Activated CD4-positive, alpha-beta T cell treated with anti-CD3 and anti-CD28 coated beads, Interleukin-2, amount 50 U/mL, for 1 hour (primary cell): ENCODE data around the gene FBXW5.

Source experiments
- DNase-seq: peaks from one replicate; pipeline ENCODE4 v3.0.0-alpha.2; 2020

FBXW5 gene

GRCh38 chr9:136949239-136949816 lies 4.8 kb upstream of the FBXW5 start:
- no peak for DNase-seq

- no peak for DNase-seq
Measured at GRCh38 chr9:136947955-136948510, 3.5 kb upstream of the FBXW5 start.

DNA sequence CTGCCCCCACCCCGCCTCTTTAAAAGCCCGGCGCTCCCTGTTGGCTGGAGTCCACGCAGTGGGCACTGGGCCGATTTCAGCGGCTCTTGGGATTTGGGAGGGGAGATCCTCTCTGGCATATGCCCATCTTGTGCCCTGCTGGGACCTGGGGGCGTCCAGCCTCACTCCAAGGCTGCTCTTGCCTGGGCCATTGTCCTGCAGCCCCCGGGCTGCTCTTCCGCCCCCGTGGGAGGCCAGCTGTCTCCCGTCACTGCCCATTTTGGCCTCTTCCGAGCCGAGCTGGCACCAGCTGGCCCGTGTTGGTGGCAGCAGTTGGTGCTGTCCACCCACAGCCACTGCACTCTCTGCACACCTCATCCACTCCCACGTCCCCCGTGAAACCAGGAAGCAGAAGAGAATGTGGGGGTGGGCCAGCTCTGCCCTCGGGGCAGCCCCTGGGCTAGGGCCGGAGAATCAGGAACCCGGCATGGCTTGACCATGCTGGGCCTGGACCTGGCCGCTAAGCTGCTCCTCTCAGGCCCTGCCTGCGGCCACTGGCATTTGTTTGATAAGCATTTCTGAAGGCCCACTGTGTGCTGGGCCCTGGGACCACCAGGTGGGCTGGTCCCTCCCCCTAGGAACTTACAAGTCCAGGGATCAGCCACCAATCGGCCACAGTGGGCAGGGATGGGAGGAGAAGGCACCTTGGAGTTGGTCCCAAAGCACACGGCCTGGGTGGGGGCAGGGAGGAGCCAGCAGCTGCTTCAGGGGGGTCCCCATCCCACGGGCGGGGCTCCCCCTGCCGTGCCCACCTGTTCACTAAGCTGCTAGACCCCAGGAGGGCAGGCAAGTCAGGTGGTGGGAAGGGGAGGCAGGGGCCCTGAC lies 2.7 kb upstream of the FBXW5 start:
- no peak for DNase-seq

DNA sequence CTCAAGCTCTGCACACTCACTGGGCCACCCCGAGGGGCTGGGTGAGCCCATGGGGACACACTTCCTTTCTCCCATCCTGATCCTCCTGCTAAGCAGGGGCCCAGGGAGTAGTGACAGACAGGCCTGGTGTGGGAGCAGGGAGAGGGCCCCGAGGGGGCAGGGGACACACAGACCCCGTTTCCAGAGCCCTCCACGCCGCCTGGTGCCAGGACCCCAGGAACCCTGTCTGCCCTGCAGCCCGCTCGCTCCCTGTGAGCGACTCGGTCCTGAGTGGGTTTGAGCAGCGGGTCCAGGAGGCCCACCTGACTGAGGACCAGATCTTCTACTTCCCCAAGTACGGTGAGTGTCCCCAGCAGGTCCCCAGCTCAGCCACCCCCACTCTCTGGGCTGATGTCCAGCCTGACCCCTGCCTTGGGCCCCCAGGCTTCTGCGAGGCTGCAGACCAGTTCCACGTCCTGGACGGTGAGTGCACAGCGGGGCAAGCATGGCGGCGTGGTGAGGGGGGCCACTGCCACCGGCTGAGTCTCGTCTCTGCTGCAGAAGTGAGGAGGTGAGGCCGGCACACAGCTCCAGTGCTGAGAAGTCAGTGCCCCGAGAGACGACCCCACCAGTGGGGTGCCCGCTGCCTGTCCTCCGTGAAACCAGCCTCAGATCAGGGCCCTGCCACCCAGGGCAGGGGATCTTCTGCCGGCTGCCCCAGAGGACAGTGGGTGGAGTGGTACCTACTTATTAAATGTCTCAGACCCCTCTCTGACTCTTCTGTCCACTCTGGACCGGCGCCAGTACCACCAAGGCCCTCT lies 1.9 kb upstream of the FBXW5 start:
- DNase-seq, result no peak

- no peak for DNase-seq
Measured at GRCh38 chr9:136945333-136946227, 1.0 kb upstream of the FBXW5 start.

DNA sequence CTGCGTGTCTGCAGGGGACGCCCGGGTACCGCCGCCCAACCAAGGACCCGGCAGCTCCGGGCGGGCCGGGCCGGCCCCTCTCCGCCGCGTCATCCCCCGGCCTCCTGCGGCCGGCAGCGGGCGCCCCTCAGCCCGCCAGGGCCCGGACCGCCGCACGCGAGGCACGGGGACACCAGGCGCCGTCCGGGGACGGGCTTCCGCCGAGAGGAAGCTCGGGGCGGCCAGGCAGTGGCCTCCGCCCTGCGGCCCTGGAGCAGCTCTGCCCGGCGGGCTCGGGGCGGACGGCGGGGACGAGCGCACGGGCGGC lies 373 bp downstream of the FBXW5 start:
- DNase-seq, result no peak

DNA sequence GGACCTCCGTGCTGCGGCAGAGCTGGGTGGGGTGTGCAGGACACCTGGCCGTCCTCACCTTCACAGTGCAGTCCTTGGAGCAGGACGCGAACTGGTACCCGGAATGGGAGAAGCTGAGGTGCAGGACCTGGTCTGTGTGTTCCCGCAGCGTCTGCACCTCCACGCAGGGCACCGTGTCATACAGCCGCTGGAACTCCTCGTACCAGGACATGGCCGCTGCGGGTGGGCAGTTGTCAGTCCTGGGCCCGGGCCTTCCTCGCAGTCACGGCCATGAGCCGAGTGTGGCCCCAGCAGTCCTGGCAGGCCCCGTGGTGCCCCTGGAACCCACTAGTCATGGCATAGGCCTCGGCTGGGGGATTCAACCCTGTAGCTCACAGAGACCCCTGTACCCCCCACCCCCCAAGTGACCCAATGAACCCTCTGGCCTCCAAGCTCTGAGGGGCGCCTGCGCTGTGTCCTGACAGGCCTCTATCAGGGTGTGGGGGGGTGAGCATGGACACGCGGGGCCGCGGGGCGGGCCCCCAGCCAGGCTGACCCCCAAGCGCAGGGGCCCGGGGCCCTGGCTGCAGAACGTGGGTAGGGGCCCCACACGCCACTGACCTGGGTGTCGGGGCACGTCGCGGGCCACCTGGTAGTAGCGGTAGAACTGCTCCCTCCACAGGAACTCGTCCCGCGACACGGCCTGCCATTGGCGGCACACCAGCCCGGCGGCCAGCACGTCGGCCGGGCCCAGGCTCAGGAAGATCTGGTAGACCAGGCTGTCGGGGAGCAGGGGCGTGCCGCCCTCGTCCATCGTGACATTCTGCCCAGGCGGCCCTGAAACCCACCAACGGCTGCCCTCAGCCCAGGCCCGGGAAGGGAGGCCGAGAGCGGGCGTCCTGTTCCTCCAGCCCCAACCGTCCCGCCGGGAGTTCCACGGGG lies 987 bp downstream of the FBXW5 start:
- no peak for DNase-seq

- DNase-seq, result no peak
Measured at GRCh38 chr9:136942881-136943230, 1.7 kb downstream of the FBXW5 start.

DNA sequence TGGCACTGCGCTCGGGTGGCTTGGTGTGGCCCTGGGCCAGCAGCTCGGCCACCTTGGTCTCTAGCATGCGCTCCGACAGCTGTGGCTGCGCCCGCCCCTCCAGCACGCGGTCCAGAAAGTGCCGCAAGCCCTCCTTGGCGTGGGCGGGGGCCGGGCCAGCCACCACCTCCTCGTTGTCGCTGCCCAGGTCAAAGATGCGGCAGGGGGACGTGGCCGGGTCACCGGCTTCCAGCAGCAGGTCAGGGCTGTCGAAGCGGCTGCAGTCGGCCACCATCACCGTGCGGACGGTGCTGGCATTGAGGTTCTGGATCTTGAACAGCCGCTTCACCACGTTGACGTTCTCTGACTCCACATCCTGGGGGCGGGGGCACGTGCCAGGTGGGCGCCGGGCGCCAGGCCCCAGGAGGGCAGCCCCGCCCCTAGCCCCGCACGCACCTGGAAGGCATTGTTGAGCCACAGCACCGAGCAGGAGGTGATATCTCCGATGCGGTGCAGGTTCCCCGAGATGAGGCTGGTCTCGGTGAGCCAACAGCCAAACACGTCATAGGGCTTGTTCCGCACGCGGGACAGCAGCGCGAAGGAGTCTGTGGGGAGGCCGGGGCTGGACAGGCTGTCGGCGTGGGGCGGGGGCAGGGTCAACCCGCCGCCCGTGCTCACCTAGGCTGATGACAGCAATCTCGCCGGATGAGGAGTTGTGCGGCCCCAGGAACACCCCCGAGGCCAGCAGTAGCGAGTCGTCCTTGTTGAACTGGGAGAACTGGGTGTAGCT lies 2.2 kb downstream of the FBXW5 start:
- DNase-seq, result no peak

GRCh38 chr9:136941231-136942111 lies 3.1 kb downstream of the FBXW5 start:
- DNase-seq, result no peak

DNA sequence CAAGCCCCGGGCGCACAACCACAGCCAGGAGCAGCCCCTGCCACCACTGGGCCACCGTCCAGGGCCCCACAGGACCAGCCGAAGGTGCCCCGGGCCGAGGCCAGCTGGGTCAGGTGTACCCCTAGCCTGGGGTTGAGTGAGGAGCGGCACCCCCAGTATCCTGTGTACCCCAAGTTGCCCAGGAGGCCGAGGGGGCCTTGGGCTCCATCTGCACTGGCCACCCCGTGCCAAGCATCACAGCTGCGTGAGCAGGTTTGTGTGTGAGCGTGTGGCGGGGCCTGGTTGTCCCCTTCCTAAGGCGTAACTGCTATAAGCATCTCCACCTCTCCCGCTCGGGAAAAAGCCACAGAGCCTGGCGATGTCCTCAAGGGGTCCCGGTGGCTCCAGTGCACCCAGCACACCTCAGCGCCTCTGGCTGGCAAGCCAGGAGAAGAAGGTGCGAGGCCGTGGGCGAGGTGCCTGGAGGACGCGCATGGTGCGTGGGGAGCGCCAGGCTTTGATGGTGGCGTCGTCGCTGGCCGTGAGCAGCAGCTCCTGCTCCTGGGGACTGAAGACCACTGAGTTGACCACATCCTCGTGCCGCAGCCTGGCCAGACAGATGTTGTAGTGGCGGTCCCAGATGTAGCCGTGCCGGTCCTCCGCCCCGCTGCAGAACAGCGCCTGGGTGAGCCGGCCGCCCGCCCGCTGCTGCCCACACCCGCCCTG lies 3.9 kb downstream of the FBXW5 start:
- DNase-seq, result no peak

DNA sequence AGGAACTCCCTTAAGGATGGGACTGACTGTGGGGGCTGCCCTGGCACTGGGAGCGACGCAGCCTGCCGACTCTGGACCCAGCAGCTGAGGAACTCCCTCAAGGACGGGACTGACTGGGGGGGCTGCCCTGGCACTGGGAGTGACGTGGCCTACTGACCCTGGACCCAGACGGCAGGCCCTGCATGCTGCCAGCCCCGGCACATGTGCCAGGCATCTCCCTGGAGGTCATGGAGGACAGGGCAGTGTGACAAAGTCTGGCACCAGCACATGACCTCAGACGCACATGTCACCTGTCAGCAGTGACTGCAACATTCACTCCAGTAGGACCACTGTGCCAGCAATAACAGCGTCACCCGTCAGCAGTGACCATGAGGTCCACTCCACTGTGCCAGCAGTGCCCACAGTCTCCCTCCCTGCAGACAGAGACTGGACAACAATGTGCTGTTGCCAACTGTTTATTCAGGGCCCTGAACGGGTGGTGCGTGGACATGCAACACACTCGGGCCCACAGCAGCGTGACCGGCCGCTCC lies 4.5 kb downstream of the FBXW5 start:
- DNase-seq, result no peak

- DNase-seq, result no peak
Measured at GRCh38 chr9:136939431-136939995, 5.0 kb downstream of the FBXW5 start.

- no peak for DNase-seq
Measured at GRCh38 chr9:136937186-136938001, 7.1 kb downstream of the FBXW5 start.

DNA sequence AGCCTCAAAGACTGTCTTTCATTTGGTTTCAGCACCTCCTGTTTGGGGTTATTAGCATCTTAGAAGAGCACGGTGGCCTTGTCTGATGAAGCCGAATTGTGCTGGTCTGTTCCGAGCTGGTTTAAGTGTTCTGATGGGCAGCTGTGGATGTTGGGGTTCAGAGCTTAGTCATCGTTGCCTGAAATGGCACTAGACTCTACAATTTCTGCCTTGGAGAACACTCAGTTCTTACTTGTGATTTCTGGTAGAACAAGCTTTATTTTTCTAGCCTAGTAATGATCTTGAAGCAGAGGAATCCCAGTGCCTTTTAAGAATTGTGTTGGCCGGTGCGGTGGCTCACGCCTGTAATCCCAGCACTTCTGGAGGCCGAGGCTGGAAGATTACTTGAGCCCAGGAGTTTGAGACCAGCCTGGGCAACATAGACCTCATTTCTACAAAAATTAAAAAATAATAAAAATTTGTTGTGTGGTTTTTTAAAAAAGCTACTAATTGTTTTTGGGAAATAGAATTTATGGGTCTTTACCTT lies 7.8 kb downstream of the FBXW5 start:
- no peak for DNase-seq

DNA sequence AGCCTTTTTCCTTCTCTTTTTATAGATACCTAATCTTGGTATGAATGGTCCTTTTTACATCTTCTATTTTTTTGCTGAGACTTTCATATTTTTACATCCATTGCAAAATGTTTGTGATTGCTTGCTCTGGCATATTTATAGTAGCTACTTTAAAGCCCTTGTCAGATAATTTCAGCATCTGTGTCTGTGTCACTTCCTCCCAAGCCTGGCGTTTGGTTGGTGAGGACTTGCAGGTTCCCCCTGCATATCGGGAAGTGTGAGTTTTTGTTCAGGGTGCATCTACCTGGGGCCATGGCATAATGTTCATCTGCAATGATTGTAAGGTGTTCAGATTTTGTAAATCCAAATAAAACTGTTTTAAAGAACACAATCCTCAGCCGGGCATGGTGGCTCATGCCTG lies 8.9 kb downstream of the FBXW5 start:
- DNase-seq, result no peak

GRCh38 chr9:136934277-136934676 lies 10.3 kb downstream of the FBXW5 start:
- no peak for DNase-seq
